ENCODE measurements around the gene PHACTR2. TPM values are rescaled to one million over a fixed set of nuclear protein-coding genes. Genes with fewer than 3 reads are reported as not detected.
A peak's percentile ranks its signal among the peaks of the same experiment; 100 is the strongest.

Gene PHACTR2
- polyA plus RNA-seq, 1 donor: 28.1 TPM

GRCh38 chr6:143687591-143687990, 9.8 kb downstream of the PHACTR2 start:
- peaks cover 10% of the 10 kb centered on the region for H3K4me1 ChIP-seq (ENCODE audit: control insufficient read depth, insufficient read depth, low read length)
- H3K27ac ChIP-seq (ENCODE audit: low read length): no peak overlapping the region
- 75% methylated on average over 1 of the region's 1 CpG for WGBS (ENCODE audit: insufficient coverage, low lambda C conversion rate)
- peaks cover 4% of the 10 kb centered on the region for H3K36me3 ChIP-seq (ENCODE audit: control insufficient read depth, insufficient read depth, low read length)
- H3K4me3 ChIP-seq (ENCODE audit: low read length): no peak overlapping the region
- no peaks in the 10 kb centered on the region for H3K27me3 ChIP-seq (ENCODE audit: control insufficient read depth, insufficient read depth, low read length)
- DNase-seq: no peak
- H3K9me3 ChIP-seq (ENCODE audit: control insufficient read depth, low read depth, low read length): no peaks in the 10 kb centered on the region

GRCh38 chr6:143688681-143689080, 10.9 kb downstream of the PHACTR2 start:
- Histone ChIP-seq H3K27ac (ENCODE audit: low read length) (no peak overlapping the region), H3K4me1 (ENCODE audit: control insufficient read depth, insufficient read depth, low read length) (peaks cover 10% of the 10 kb centered on the region), H3K36me3 (ENCODE audit: control insufficient read depth, insufficient read depth, low read length) (peaks cover 4% of the 10 kb centered on the region), H3K9me3 (ENCODE audit: control insufficient read depth, low read depth, low read length) (no peaks in the 10 kb centered on the region), H3K27me3 (ENCODE audit: control insufficient read depth, insufficient read depth, low read length) (no peaks in the 10 kb centered on the region), H3K4me3 (ENCODE audit: low read length) (no peak overlapping the region)
- DNase-seq: no peak
- 100% methylated on average over 3 of the region's 4 CpGs for WGBS (ENCODE audit: insufficient coverage, low lambda C conversion rate)

GRCh38 chr6:143689852-143690251, 12.1 kb downstream of the PHACTR2 start:
- peaks cover 5% of the 10 kb centered on the region for H3K9me3 ChIP-seq (ENCODE audit: control insufficient read depth, low read depth, low read length)
- 87% methylated on average over 5 of the region's 9 CpGs for WGBS (ENCODE audit: insufficient coverage, low lambda C conversion rate)
- H3K36me3 ChIP-seq (ENCODE audit: control insufficient read depth, insufficient read depth, low read length): peaks cover 4% of the 10 kb centered on the region
- H3K4me3 ChIP-seq (ENCODE audit: low read length): no peak overlapping the region
- no peaks in the 10 kb centered on the region for H3K27me3 ChIP-seq (ENCODE audit: control insufficient read depth, insufficient read depth, low read length)
- H3K27ac ChIP-seq (ENCODE audit: low read length): no peak overlapping the region
- no peak for DNase-seq
- peaks cover 10% of the 10 kb centered on the region for H3K4me1 ChIP-seq (ENCODE audit: control insufficient read depth, insufficient read depth, low read length)

- DNase-seq: no peak
- no peak overlapping the region for H3K27ac ChIP-seq (ENCODE audit: low read length)
- peaks cover 4% of the 10 kb centered on the region for H3K36me3 ChIP-seq (ENCODE audit: control insufficient read depth, insufficient read depth, low read length)
- H3K9me3 ChIP-seq (ENCODE audit: control insufficient read depth, low read depth, low read length): peaks cover 5% of the 10 kb centered on the region
- H3K4me3 ChIP-seq (ENCODE audit: low read length): no peak overlapping the region
- peaks cover 10% of the 10 kb centered on the region for H3K4me1 ChIP-seq (ENCODE audit: control insufficient read depth, insufficient read depth, low read length)
- no peaks in the 10 kb centered on the region for H3K27me3 ChIP-seq (ENCODE audit: control insufficient read depth, insufficient read depth, low read length)
- WGBS (ENCODE audit: insufficient coverage, low lambda C conversion rate): no CpG with 5 or more reads among the region's 1 CpG
Observed at GRCh38 chr6:143691155-143691554, 13.4 kb downstream of the PHACTR2 start.

GRCh38 chr6:143691900-143692636, 14.3 kb downstream of the PHACTR2 start:
- WGBS (ENCODE audit: insufficient coverage, low lambda C conversion rate): 88% methylated on average over 5 of the region's 7 CpGs
- peaks cover 10% of the 10 kb centered on the region for H3K4me1 ChIP-seq (ENCODE audit: control insufficient read depth, insufficient read depth, low read length)

GRCh38 chr6:143692696-143693095, 14.9 kb downstream of the PHACTR2 start:
- Histone ChIP-seq H3K36me3 (ENCODE audit: control insufficient read depth, insufficient read depth, low read length) (peaks cover 4% of the 10 kb centered on the region), H3K27ac (ENCODE audit: low read length) (peak overlapping the region; percentile 9), H3K27me3 (ENCODE audit: control insufficient read depth, insufficient read depth, low read length) (no peaks in the 10 kb centered on the region), H3K9me3 (ENCODE audit: control insufficient read depth, low read depth, low read length) (peaks cover 5% of the 10 kb centered on the region), H3K4me1 (ENCODE audit: control insufficient read depth, insufficient read depth, low read length) (peaks cover 10% of the 10 kb centered on the region), H3K4me3 (ENCODE audit: low read length) (no peak overlapping the region)
- DNase-seq: peak; percentile 48 to 68
- no CpG with 5 or more reads among the region's 3 CpGs for WGBS (ENCODE audit: insufficient coverage, low lambda C conversion rate)

More at GRCh38 chr6:143691900-143692636, 14.3 kb downstream of the PHACTR2 start:
- Histone ChIP-seq H3K4me3 (ENCODE audit: low read length) (no peak overlapping the region), H3K27ac (ENCODE audit: low read length) (peak overlapping the region; percentile 9), H3K36me3 (ENCODE audit: control insufficient read depth, insufficient read depth, low read length) (peaks cover 4% of the 10 kb centered on the region), H3K9me3 (ENCODE audit: control insufficient read depth, low read depth, low read length) (peaks cover 5% of the 10 kb centered on the region), H3K27me3 (ENCODE audit: control insufficient read depth, insufficient read depth, low read length) (no peaks in the 10 kb centered on the region)
- no peak for DNase-seq

- H3K4me3 ChIP-seq (ENCODE audit: low read length): no peak overlapping the region
- peaks cover 2% of the 10 kb centered on the region for H3K36me3 ChIP-seq (ENCODE audit: control insufficient read depth, insufficient read depth, low read length)
- 94% methylated on average over 1 of the region's 2 CpGs for WGBS (ENCODE audit: insufficient coverage, low lambda C conversion rate)
- peaks cover 7% of the 10 kb centered on the region for H3K4me1 ChIP-seq (ENCODE audit: control insufficient read depth, insufficient read depth, low read length)
- H3K27me3 ChIP-seq (ENCODE audit: control insufficient read depth, insufficient read depth, low read length): no peaks in the 10 kb centered on the region
- H3K9me3 ChIP-seq (ENCODE audit: control insufficient read depth, low read depth, low read length): peaks cover 5% of the 10 kb centered on the region
- no peak overlapping the region for H3K27ac ChIP-seq (ENCODE audit: low read length)
- no peak for DNase-seq
Observed at GRCh38 chr6:143694013-143694412, 16.2 kb downstream of the PHACTR2 start.

- no peak overlapping the region for H3K27ac ChIP-seq (ENCODE audit: low read length)
- DNase-seq: no peak
- peaks cover 7% of the 10 kb centered on the region for H3K4me1 ChIP-seq (ENCODE audit: control insufficient read depth, insufficient read depth, low read length)
- peaks cover 5% of the 10 kb centered on the region for H3K9me3 ChIP-seq (ENCODE audit: control insufficient read depth, low read depth, low read length)
- H3K27me3 ChIP-seq (ENCODE audit: control insufficient read depth, insufficient read depth, low read length): no peaks in the 10 kb centered on the region
- WGBS (ENCODE audit: insufficient coverage, low lambda C conversion rate): 81% methylated on average over 7 of the region's 7 CpGs
- H3K4me3 ChIP-seq (ENCODE audit: low read length): no peak overlapping the region
- peaks cover 6% of the 10 kb centered on the region for H3K36me3 ChIP-seq (ENCODE audit: control insufficient read depth, insufficient read depth, low read length)
Observed at GRCh38 chr6:143694560-143694959, 16.8 kb downstream of the PHACTR2 start.

GRCh38 chr6:143695130-143695968, 17.6 kb downstream of the PHACTR2 start:
- Histone ChIP-seq H3K4me3 (ENCODE audit: low read length) (no peak overlapping the region), H3K27ac (ENCODE audit: low read length) (no peak overlapping the region), H3K4me1 (ENCODE audit: control insufficient read depth, insufficient read depth, low read length) (peaks cover 7% of the 10 kb centered on the region), H3K9me3 (ENCODE audit: control insufficient read depth, low read depth, low read length) (peaks cover 5% of the 10 kb centered on the region), H3K36me3 (ENCODE audit: control insufficient read depth, insufficient read depth, low read length) (peaks cover 4% of the 10 kb centered on the region), H3K27me3 (ENCODE audit: control insufficient read depth, insufficient read depth, low read length) (no peaks in the 10 kb centered on the region)
- no peak for DNase-seq
- 78% methylated on average over 3 of the region's 7 CpGs for WGBS (ENCODE audit: insufficient coverage, low lambda C conversion rate)

- H3K9me3 ChIP-seq (ENCODE audit: control insufficient read depth, low read depth, low read length): peaks cover 5% of the 10 kb centered on the region
- no peak for DNase-seq
- no peak overlapping the region for H3K27ac ChIP-seq (ENCODE audit: low read length)
- H3K36me3 ChIP-seq (ENCODE audit: control insufficient read depth, insufficient read depth, low read length): peaks cover 4% of the 10 kb centered on the region
- peaks cover 7% of the 10 kb centered on the region for H3K4me1 ChIP-seq (ENCODE audit: control insufficient read depth, insufficient read depth, low read length)
- no peaks in the 10 kb centered on the region for H3K27me3 ChIP-seq (ENCODE audit: control insufficient read depth, insufficient read depth, low read length)
- no peak overlapping the region for H3K4me3 ChIP-seq (ENCODE audit: low read length)
- WGBS (ENCODE audit: insufficient coverage, low lambda C conversion rate): no CpG with 5 or more reads among the region's 4 CpGs
Observed at GRCh38 chr6:143695969-143696663, 18.4 kb downstream of the PHACTR2 start.

All from large intestine (tissue), 3 donors.